ENCODE results near the gene ARHGEF7.

ARHGEF7 gene

GRCh38 chr13:111319521-111319920 lies 204.4 kb downstream of the ARHGEF7 start:
- TF ChIP-seq CTCF (IDR thresholded peaks at IDR 0.05), result no peak
- no peak for TF ChIP-seq ZFX (IDR thresholded peaks at IDR 0.05; ENCODE audit: borderline replicate concordance)
- H3K27ac ChIP-seq, result no peak overlapping the region

- TF ChIP-seq CTCF (IDR thresholded peaks at IDR 0.05), result no peak
- no peak for TF ChIP-seq ZFX (IDR thresholded peaks at IDR 0.05; ENCODE audit: borderline replicate concordance)
Measured at GRCh38 chr13:111319998-111320911, 205.1 kb downstream of the ARHGEF7 start, which contains the start of gene TEX29. TEX29 (plus strand) TSS chr13:111320642; CDS start chr13:111320891, 249 bp downstream.

GRCh38 chr13:111322001-111322915 lies 207.1 kb downstream of the ARHGEF7 start:
- no peak overlapping the region for H3K27ac ChIP-seq
- no peak for TF ChIP-seq CTCF (IDR thresholded peaks at IDR 0.05)
- no peak for TF ChIP-seq ZFX (IDR thresholded peaks at IDR 0.05; ENCODE audit: borderline replicate concordance)

More at GRCh38 chr13:111319998-111320911, 205.1 kb downstream of the ARHGEF7 start, which contains the start of gene TEX29:
- H3K27ac ChIP-seq, result no peak within 1 kb of the TSS

GRCh38 chr13:111322916-111323331 lies 207.8 kb downstream of the ARHGEF7 start:
- no peak for TF ChIP-seq ZFX (IDR thresholded peaks at IDR 0.05; ENCODE audit: borderline replicate concordance)
- no peak for TF ChIP-seq CTCF (IDR thresholded peaks at IDR 0.05)

GRCh38 chr13:111323549-111323948 lies 208.4 kb downstream of the ARHGEF7 start:
- TF ChIP-seq ZFX (IDR thresholded peaks at IDR 0.05; ENCODE audit: borderline replicate concordance) (no peak), CTCF (IDR thresholded peaks at IDR 0.05) (no peak)
- H3K27ac ChIP-seq, result no peak overlapping the region

More at GRCh38 chr13:111322916-111323331, 207.8 kb downstream of the ARHGEF7 start:
- H3K27ac ChIP-seq, result no peak overlapping the region

- TF ChIP-seq ZFX (IDR thresholded peaks at IDR 0.05; ENCODE audit: borderline replicate concordance), result no peak
- no peak for TF ChIP-seq CTCF (IDR thresholded peaks at IDR 0.05)
- no peak overlapping the region for H3K27ac ChIP-seq
Measured at GRCh38 chr13:111323950-111324651, 209.0 kb downstream of the ARHGEF7 start.
